ENCODE measurements around the gene C1QTNF4. TPM values are rescaled to one million over a fixed set of nuclear protein-coding genes. Genes with fewer than 3 reads are reported as not detected.
A peak's percentile ranks its signal among the peaks of the same experiment; 100 is the strongest.

C1QTNF4 gene
- total and polyA plus RNA-seq, 2 of the 4 experiments (the other 2 are of a cell fraction): 0.12 TPM; not detected in 1

GRCh38 chr11:47566149-47566698, 28.0 kb downstream of the C1QTNF4 start:
- peak overlapping the region; percentile 89 for H4K5ac ChIP-seq (ENCODE audit: low read depth, low read length)
- H2BK5ac ChIP-seq (ENCODE audit: low read depth, low read length, poor library complexity, severe bottlenecking): peak overlapping the region; percentile 85
- H4K20me1 ChIP-seq (ENCODE audit: insufficient read depth, low read length): no peaks in the 10 kb centered on the region
- ChIA-PET POLR2A (ENCODE audit: unreplicated experiment) (interaction anchor here (0.6 kb wide), 1 partner anchor 38 kb away, joined by 3 read pairs; no protein-coding TSS in a partner anchor), CTCF (interaction anchor here (1.5 kb wide), 1 partner anchor 13 kb away, joined by 4 read pairs; no protein-coding TSS in a partner anchor)
- peaks cover 3% of the 10 kb centered on the region; the same call in 1 of the 2 replicates for H3K9me1 ChIP-seq (ENCODE audit: insufficient read depth, low read length)
- peaks cover 12% of the 10 kb centered on the region for H3K36me3 ChIP-seq (ENCODE audit: control insufficient read depth, insufficient read depth, low read length)
- H3K27ac ChIP-seq (ENCODE audit: insufficient read depth, low read length): no peak overlapping the region; the same call in 1 of the 2 replicates
- in situ Hi-C loops (cut with MboI; ENCODE audit: low sequenced_read_pairs): no loop called here
- peak overlapping the region; percentile 90 for H3K4ac ChIP-seq (ENCODE audit: low read depth, low read length)
- H2BK20ac ChIP-seq (ENCODE audit: low read depth, low read length): no peak overlapping the region
- dilution Hi-C loops (cut with HindIII; ENCODE audit: low sequenced_read_pairs, unreplicated experiment): no loop called here
- DNase-seq (no peak), ATAC-seq (ENCODE audit: low read depth) (no peak; the same call in 1 of the 2 replicates)
- peak overlapping the region; percentile 95 for H3K23ac ChIP-seq (ENCODE audit: low read depth, low read length)
- H2AFZ ChIP-seq (replicated peaks; ENCODE audit: low read length, poor library complexity): peak overlapping the region; percentile 99
- TF ChIP-seq RFX5 (IDR thresholded peaks at IDR 0.05; ENCODE audit: low read depth, low read length): no peak
- no peak for TF ChIP-seq CEBPB (IDR thresholded peaks at IDR 0.05; ENCODE audit: low read depth, low read length)
- no peak for TF ChIP-seq ELK1 (IDR thresholded peaks at IDR 0.05; ENCODE audit: borderline replicate concordance, low read depth, low read length)
- TF ChIP-seq CTCF (conservative IDR thresholded peaks at IDR 0.05; ENCODE audit: low read depth, low read length): no peak
- no peak for TF ChIP-seq POLR2A (IDR thresholded peaks at IDR 0.05; ENCODE audit: low read depth, low read length)
- TF ChIP-seq SMC3 (IDR thresholded peaks at IDR 0.05; ENCODE audit: low read depth, low read length): no peak
- TF ChIP-seq RCOR1 (IDR thresholded peaks at IDR 0.05; ENCODE audit: insufficient replicate concordance, low read length): no peak
- no peak for TF ChIP-seq RAD21 (IDR thresholded peaks at IDR 0.05; ENCODE audit: low read length)
- TF ChIP-seq MAZ (IDR thresholded peaks at IDR 0.05; ENCODE audit: borderline replicate concordance, low read depth, low read length): no peak
- TF ChIP-seq NFE2L2 (IDR thresholded peaks at IDR 0.05; ENCODE audit: low read depth, low read length): no peak
- no peak for TF ChIP-seq FOS (IDR thresholded peaks at IDR 0.05; ENCODE audit: low read depth, low read length)
- no peak for TF ChIP-seq CHD1 (IDR thresholded peaks at IDR 0.05; ENCODE audit: low read depth, low read length)
- no peak for TF ChIP-seq USF2 (IDR thresholded peaks at IDR 0.05; ENCODE audit: low read depth, low read length)
- peak overlapping the region; percentile 58 for H4K91ac ChIP-seq (ENCODE audit: insufficient read depth, low read depth, low read length)
- H3K9me3 ChIP-seq (ENCODE audit: control insufficient read depth, insufficient read depth, low read length): no peaks in the 10 kb centered on the region
- H3K27me3 ChIP-seq (ENCODE audit: control insufficient read depth, insufficient read depth, low read length): no peaks in the 10 kb centered on the region
- H2AK9ac ChIP-seq (replicated peaks; ENCODE audit: low read depth, low read length, poor library complexity): peak overlapping the region; percentile 99
- H2AK5ac ChIP-seq (ENCODE audit: low read depth, low read length): peak overlapping the region; percentile 93; the same call in 1 of the 2 replicates
- H3K18ac ChIP-seq (ENCODE audit: low read depth, low read length): no peak overlapping the region
- H3K56ac ChIP-seq (ENCODE audit: extremely low read depth, insufficient read depth, low read length): 0 out of 2 replicates have a peak overlapping the region, but pooled peaks have one; percentile 71
- peak overlapping the region; percentile 95 for H3K4me3 ChIP-seq (ENCODE audit: insufficient read depth, low read depth, low read length)
- H4K8ac ChIP-seq (ENCODE audit: low read depth in 2 of 2, low read length in 2 of 2): peak overlapping the region; percentile 97 to 100; a peak in 3 of 4 replicates
- H3K4me1 ChIP-seq (ENCODE audit: control insufficient read depth, insufficient read depth, low read length): peaks cover 4% of the 10 kb centered on the region
- no peak overlapping the region for H2BK120ac ChIP-seq (ENCODE audit: low read depth, low read length)
- peak overlapping the region; percentile 94 for H3K14ac ChIP-seq (replicated peaks; ENCODE audit: low read depth, low read length)
- intact Hi-C loops (cut with micrococcal nuclease): no loop called here
- peaks cover 32 to 56% of the 10 kb centered on the region in 2 experiments for H3K79me1 ChIP-seq (ENCODE audit: low read depth in 1 of 2, low read length in 2 of 2)
- peak overlapping the region; percentile 90 for H3K4me2 ChIP-seq (ENCODE audit: low read depth, low read length)
- no CpG with 5 or more reads among the region's 17 CpGs for WGBS, 2 experiments (ENCODE audit: extremely low coverage in 2 of 2, insufficient read length in 1 of 2)
- BruUV-seq (replicated peaks): no TSS peak
- no peak overlapping the region for H2BK15ac ChIP-seq (ENCODE audit: low read depth, low read length)
- peak overlapping the region; percentile 96 for H3K9ac ChIP-seq (ENCODE audit: low read depth, low read length)
